Ishikawa (cell line): ENCODE data around the gene RARB.

Source experiments
- CEBPB ChIP-seq: IDR thresholded peaks from 2 replicates; pipeline ENCODE4 v1.6.1; 2012
- CREB1 ChIP-seq: IDR thresholded peaks from 2 replicates; pipeline ENCODE4 v1.6.1; 2012; ENCODE audit warnings: low read depth
- EGR1 ChIP-seq: IDR thresholded peaks from 2 replicates; pipeline ENCODE4 v1.6.1; 2012
- NFIC ChIP-seq: IDR thresholded peaks from 2 replicates; pipeline ENCODE4 v1.6.1; 2012
- RAD21 ChIP-seq: IDR thresholded peaks from 2 replicates; pipeline ENCODE4 v1.6.1; 2012; ENCODE audit warnings: low read depth
- REST ChIP-seq: IDR thresholded peaks from 2 replicates; pipeline ENCODE4 v1.6.1; 2012; ENCODE audit warnings: low read depth, mild to moderate bottlenecking
- TAF1 ChIP-seq: IDR thresholded peaks from 2 replicates; pipeline ENCODE4 v1.6.1; 2012; ENCODE audit warnings: low read depth, mild to moderate bottlenecking
- TCF12 ChIP-seq: IDR thresholded peaks from 2 replicates; pipeline ENCODE4 v1.6.1; 2012; ENCODE audit warnings: low read depth
- TEAD4 ChIP-seq: IDR thresholded peaks from 2 replicates; pipeline ENCODE4 v1.6.1; 2012
- YY1 ChIP-seq: IDR thresholded peaks from 2 replicates; pipeline ENCODE4 v1.6.1; 2012; ENCODE audit warnings: low read depth
- TF ChIP-seq, protein P1 (sequence below): IDR thresholded peaks from 2 replicates; pipeline ENCODE4 v1.6.1; 2012
- TF ChIP-seq, protein P2 (sequence below): IDR thresholded peaks from 2 replicates; pipeline ENCODE4 v1.6.1; 2012

- no peak for TF ChIP-seq TAF1
- no peak for TF ChIP-seq REST
- no peak for TF ChIP-seq TEAD4
- TF ChIP-seq YY1, result no peak
- TF ChIP-seq, protein P1, sequence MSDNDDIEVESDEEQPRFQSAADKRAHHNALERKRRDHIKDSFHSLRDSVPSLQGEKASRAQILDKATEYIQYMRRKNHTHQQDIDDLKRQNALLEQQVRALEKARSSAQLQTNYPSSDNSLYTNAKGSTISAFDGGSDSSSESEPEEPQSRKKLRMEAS, result no peak
- TF ChIP-seq TCF12, result no peak
- TF ChIP-seq CEBPB, result no peak
- no peak for TF ChIP-seq NFIC
- no peak for TF ChIP-seq RAD21
- TF ChIP-seq, protein P2, sequence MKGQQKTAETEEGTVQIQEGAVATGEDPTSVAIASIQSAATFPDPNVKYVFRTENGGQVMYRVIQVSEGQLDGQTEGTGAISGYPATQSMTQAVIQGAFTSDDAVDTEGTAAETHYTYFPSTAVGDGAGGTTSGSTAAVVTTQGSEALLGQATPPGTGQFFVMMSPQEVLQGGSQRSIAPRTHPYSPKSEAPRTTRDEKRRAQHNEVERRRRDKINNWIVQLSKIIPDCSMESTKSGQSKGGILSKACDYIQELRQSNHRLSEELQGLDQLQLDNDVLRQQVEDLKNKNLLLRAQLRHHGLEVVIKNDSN, result no peak
- no peak for TF ChIP-seq CREB1
- no peak for TF ChIP-seq EGR1
These were observed 69.0 kb downstream of the RARB start for GRCh38 chr3:25497096-25497495.
